ENCODE data around the gene PAK5. TPM values are rescaled to one million over a fixed set of nuclear protein-coding genes. Genes with fewer than 3 reads are reported as not detected.

Gene PAK5
- total and polyA plus RNA-seq, 2 of the 13 experiments (the other 11 are each of a cell fraction or from before 2014, with no cell fraction given): not detected

DNA sequence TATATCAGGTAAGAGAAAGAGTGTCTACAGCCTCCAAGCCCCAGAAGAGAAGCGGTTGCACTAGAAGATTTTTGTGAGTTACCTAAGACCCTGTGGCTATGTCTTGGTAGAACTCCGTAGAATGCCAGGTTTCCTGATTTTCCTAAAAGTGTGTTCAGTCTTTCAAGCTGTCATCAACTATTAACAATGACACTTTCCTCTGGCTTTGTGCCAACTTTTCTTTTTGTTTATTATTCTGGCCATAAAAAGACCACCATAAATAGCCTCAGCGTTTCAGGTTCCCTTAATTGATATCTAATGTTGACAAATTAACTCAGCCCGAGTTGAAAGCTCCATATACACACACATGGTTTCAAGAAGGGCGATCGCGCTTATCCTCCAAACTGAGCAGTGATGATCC lies 1.2 kb downstream of the PAK5 start:
- in situ Hi-C loops (cut with HindIII; ENCODE audit: extremely low pct_ligation_motif_present, low pct_unique_long_range_greater_than_20kb): no loop called here
- CTCF ChIA-PET (ENCODE audit: low intra/inter-chr PET ratio, low total read pairs): no interaction called here
- Histone ChIP-seq H3K4me1 (ENCODE audit: insufficient read depth, low read length) (0 out of 2 replicates have a peak, but pooled peaks cover 6% of the 10 kb centered on the region), H3K79me2 (ENCODE audit: insufficient read depth, low read length) (no peaks in the 10 kb centered on the region), H3K4me3 (replicated peaks in 1 of 3; ENCODE audit: insufficient read depth in 1 of 3, low read depth in 2 of 3, low read length in 3 of 3) (no peak overlapping the region), H3K27me3 (ENCODE audit: control insufficient read depth in 1 of 2, insufficient read depth in 2 of 2, low read length in 2 of 2) (peaks cover 0 to 21% of the 10 kb centered on the region in 2 experiments), H3K4me2 (ENCODE audit: low read depth, low read length) (no peak overlapping the region), H3K9ac (ENCODE audit: insufficient read depth, low read depth, low read length) (no peak overlapping the region), H3K9me3 (ENCODE audit: low read length) (peaks cover 3% of the 10 kb centered on the region; the same call in 1 of the 2 replicates), H2AFZ (ENCODE audit: low read length) (no peak overlapping the region), H3K27ac (ENCODE audit: extremely low read length, insufficient read depth, low read length) (no peak overlapping the region), H3K36me3 (replicated peaks in 1 of 2; ENCODE audit: control insufficient read depth in 1 of 2, insufficient read depth in 2 of 2, low read length in 2 of 2) (no peaks in the 10 kb centered on the region), H4K20me1 (ENCODE audit: insufficient read depth, low read length) (no peaks in the 10 kb centered on the region)
- no TSS peak for BruUV-seq (replicated peaks)
- FAIRE-seq: no peak
- TF ChIP-seq AGO2 (optimal IDR thresholded peaks at IDR 0.05; ENCODE audit: low read depth, low read length) (no peak), STAT5B (CRISPR knock-in tag; IDR thresholded peaks at IDR 0.05) (no peak), ZNF605 (CRISPR knock-in tag; IDR thresholded peaks at IDR 0.05) (no peak), ZSCAN25 (CRISPR knock-in tag; IDR thresholded peaks at IDR 0.05) (no peak), KDM3A (CRISPR knock-in tag; IDR thresholded peaks at IDR 0.05; ENCODE audit: low read depth) (no peak), LCORL (IDR thresholded peaks at IDR 0.05) (peak; percentile 97), LCORL (CRISPR knock-in tag; IDR thresholded peaks at IDR 0.05) (no peak)
- no peak for DNase-seq (ENCODE audit: low spot score)
- intact Hi-C loops (cut with micrococcal nuclease; ENCODE audit: unreplicated experiment): loop anchor here (10.0 kb wide), 1 partner anchor 47 kb away; no protein-coding TSS in a partner anchor
- POLR2A ChIA-PET: no interaction called here
- ATAC-seq: no peak
- 43% methylated on average over 7 of the region's 7 CpGs for WGBS (ENCODE audit: low lambda C conversion rate)

DNA sequence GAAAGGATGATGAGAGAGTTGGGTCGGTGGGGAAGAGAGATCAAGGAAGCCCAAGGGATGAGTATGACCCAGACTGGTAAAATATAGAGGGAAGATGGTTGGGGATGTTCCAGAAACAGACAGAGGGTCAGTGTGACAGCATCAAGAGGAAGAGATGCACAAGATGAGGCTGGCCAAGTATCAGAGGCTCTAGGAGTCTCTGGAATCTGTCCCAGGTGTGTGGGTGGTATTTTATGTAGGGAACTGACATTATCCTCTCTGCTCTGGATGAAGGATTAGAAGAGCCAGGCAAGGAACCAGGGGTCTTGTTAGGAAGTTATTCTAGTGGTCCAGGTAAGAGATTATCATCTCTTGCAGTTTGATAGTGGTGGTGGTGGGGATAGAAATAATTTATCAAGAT lies 3.6 kb downstream of the PAK5 start:
- Histone ChIP-seq H4K20me1 (ENCODE audit: insufficient read depth, low read length) (no peaks in the 10 kb centered on the region), H3K27me3 (ENCODE audit: control insufficient read depth in 1 of 2, insufficient read depth in 2 of 2, low read length in 2 of 2) (peaks cover 0 to 21% of the 10 kb centered on the region in 2 experiments), H2AFZ (ENCODE audit: low read length) (no peak overlapping the region), H3K79me2 (ENCODE audit: insufficient read depth, low read length) (no peaks in the 10 kb centered on the region), H3K4me3 (replicated peaks in 1 of 3; ENCODE audit: insufficient read depth in 1 of 3, low read depth in 2 of 3, low read length in 3 of 3) (no peak overlapping the region), H3K4me1 (ENCODE audit: insufficient read depth, low read length) (0 out of 2 replicates have a peak, but pooled peaks cover 6% of the 10 kb centered on the region), H3K36me3 (replicated peaks in 1 of 2; ENCODE audit: control insufficient read depth in 1 of 2, insufficient read depth in 2 of 2, low read length in 2 of 2) (no peaks in the 10 kb centered on the region), H3K9ac (ENCODE audit: insufficient read depth, low read depth, low read length) (no peak overlapping the region), H3K9me3 (ENCODE audit: low read length) (no peaks in the 10 kb centered on the region), H3K27ac (ENCODE audit: extremely low read length, insufficient read depth, low read length) (no peak overlapping the region), H3K4me2 (ENCODE audit: low read depth, low read length) (no peak overlapping the region)
- ChIA-PET POLR2A (no interaction called here), CTCF (ENCODE audit: low intra/inter-chr PET ratio, low total read pairs) (no interaction called here)
- intact Hi-C loops (cut with micrococcal nuclease; ENCODE audit: unreplicated experiment) (loop anchor here (10.0 kb wide), 1 partner anchor 49 kb away; no protein-coding TSS in a partner anchor), in situ Hi-C loops (cut with HindIII; ENCODE audit: extremely low pct_ligation_motif_present, low pct_unique_long_range_greater_than_20kb) (no loop called here)
- no peak for FAIRE-seq
- no peak for ATAC-seq
- no TSS peak for BruUV-seq (replicated peaks)
- no peak for DNase-seq (ENCODE audit: low spot score)
- TF ChIP-seq, protein P1, sequence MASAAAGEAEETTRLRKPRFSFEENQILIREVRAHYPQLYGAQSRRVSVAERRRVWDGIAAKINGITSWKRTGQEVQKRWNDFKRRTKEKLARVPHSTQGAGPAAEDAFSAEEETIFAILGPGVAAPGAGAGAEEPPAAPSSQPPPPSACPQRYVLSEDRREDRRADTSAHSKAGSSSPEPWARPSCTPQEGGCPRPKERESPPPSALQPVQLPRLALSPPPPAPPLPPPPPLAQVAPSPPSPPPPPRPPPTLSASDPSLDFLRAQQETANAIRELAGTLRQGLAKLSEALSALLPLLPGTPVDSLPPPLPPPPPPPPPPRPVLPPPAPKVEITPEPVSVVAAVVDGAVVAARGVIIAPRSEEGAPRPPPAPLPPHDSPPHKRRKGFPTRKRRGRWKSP (CRISPR knock-in tag; IDR thresholded peaks at IDR 0.05): no peak
- TF ChIP-seq PHF20 (CRISPR knock-in tag; IDR thresholded peaks at IDR 0.05): no peak
- TF ChIP-seq, protein P2, sequence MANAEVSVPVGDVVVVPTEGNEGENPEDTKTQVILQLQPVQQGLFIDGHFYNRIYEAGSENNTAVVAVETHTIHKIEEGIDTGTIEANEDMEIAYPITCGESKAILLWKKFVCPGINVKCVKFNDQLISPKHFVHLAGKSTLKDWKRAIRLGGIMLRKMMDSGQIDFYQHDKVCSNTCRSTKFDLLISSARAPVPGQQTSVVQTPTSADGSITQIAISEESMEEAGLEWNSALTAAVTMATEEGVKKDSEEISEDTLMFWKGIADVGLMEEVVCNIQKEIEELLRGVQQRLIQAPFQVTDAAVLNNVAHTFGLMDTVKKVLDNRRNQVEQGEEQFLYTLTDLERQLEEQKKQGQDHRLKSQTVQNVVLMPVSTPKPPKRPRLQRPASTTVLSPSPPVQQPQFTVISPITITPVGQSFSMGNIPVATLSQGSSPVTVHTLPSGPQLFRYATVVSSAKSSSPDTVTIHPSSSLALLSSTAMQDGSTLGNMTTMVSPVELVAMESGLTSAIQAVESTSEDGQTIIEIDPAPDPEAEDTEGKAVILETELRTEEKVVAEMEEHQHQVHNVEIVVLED (CRISPR knock-in tag; IDR thresholded peaks at IDR 0.05; ENCODE audit: borderline replicate concordance): no peak
- TF ChIP-seq, protein P3, sequence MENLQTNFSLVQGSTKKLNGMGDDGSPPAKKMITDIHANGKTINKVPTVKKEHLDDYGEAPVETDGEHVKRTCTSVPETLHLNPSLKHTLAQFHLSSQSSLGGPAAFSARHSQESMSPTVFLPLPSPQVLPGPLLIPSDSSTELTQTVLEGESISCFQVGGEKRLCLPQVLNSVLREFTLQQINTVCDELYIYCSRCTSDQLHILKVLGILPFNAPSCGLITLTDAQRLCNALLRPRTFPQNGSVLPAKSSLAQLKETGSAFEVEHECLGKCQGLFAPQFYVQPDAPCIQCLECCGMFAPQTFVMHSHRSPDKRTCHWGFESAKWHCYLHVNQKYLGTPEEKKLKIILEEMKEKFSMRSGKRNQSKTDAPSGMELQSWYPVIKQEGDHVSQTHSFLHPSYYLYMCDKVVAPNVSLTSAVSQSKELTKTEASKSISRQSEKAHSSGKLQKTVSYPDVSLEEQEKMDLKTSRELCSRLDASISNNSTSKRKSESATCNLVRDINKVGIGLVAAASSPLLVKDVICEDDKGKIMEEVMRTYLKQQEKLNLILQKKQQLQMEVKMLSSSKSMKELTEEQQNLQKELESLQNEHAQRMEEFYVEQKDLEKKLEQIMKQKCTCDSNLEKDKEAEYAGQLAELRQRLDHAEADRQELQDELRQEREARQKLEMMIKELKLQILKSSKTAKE (CRISPR knock-in tag; IDR thresholded peaks at IDR 0.05; ENCODE audit: borderline replicate concordance): no peak
- TF ChIP-seq RORA (CRISPR knock-in tag; IDR thresholded peaks at IDR 0.05): no peak
- no peak for TF ChIP-seq ZNF180 (CRISPR knock-in tag; IDR thresholded peaks at IDR 0.05; ENCODE audit: borderline replicate concordance, low read depth)
- 1% methylated on average over 1 of the region's 1 CpG for WGBS (ENCODE audit: low lambda C conversion rate)
